Measurements from ENCODE around the gene POU2F1. TPM values are rescaled to one million over a fixed set of nuclear protein-coding genes. Genes with fewer than 3 reads are reported as not detected.

Gene POU2F1
- total and polyA plus RNA-seq, 2 donors (not counting 3 experiments of a cell fraction or from before 2014, with no cell fraction given): 6.0 to 12.9 TPM

DNA sequence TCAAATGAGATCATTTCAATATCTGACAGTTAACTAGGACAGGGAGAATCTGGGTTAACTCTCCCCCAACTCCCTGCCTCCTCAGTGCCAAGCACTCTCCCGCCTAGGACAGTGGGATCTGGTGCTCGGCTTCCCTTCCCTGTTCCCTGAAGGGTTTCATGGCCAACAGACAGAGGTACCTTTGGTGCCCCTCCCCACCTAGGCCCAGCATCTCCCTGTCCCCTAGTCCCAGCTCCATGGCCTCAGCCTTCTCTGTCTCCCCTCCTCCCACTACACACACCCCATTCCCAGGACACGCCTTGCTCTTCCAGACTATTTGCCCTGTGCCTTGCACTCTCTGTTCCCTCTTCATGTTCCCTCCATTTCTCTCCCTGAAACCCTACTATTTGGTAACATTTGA, 220.5 kb downstream of the POU2F1 start:
- BruUV-seq (replicated peaks): no TSS peak
- FAIRE-seq: no peak

More for the DNA sequence above, 220.5 kb downstream of the POU2F1 start:
- intact Hi-C loops (cut with micrococcal nuclease): loop anchor here (10.0 kb wide), 1 partner anchor 244 kb away; no protein-coding TSS in a partner anchor
- Histone ChIP-seq H3K36me3 (ENCODE audit: control insufficient read depth in 2 of 2, extremely low read depth in 1 of 2, insufficient read depth in 2 of 2, low read length in 2 of 2) (no peaks in the 10 kb centered on the region), H3K4me1 (ENCODE audit: control insufficient read depth, extremely low read depth, insufficient read depth, low read length) (no peaks in the 10 kb centered on the region), H4K20me1 (replicated peaks; ENCODE audit: control insufficient read depth, extremely low read depth, insufficient read depth, low read length) (no peaks in the 10 kb centered on the region), H2AFZ (ENCODE audit: low read depth, low read length) (no peak overlapping the region), H3K27me3 (ENCODE audit: control insufficient read depth in 2 of 2, insufficient read depth in 2 of 2, low read length in 2 of 2) (peaks cover 0 to 4% of the 10 kb centered on the region in 2 experiments), H3K4me3 (replicated peaks in 1 of 3; ENCODE audit: insufficient read depth in 1 of 3, low read depth in 1 of 3, low read length in 3 of 3) (no peak overlapping the region), H3K4me2 (ENCODE audit: insufficient read depth, low read length) (no peak overlapping the region), H3K79me2 (ENCODE audit: control insufficient read depth, insufficient read depth, low read length) (no peaks in the 10 kb centered on the region), H3K9me3 (replicated peaks; ENCODE audit: control insufficient read depth, insufficient read depth, low read length) (no peaks in the 10 kb centered on the region), H3K9ac (replicated peaks; ENCODE audit: extremely low read depth, insufficient read depth, low read length) (no peak overlapping the region), H3K27ac (ENCODE audit: insufficient read depth, low read depth, low read length) (no peak overlapping the region), H3K9me1 (replicated peaks; ENCODE audit: control insufficient read depth, extremely low read depth, insufficient read depth, low read length) (no peaks in the 10 kb centered on the region)
- no peak for TF ChIP-seq EZH2 (IDR thresholded peaks at IDR 0.05; ENCODE audit: borderline replicate concordance, low read depth, low read length, severe bottlenecking)
- no peak for TF ChIP-seq POLR2AphosphoS5 (IDR thresholded peaks at IDR 0.05; ENCODE audit: insufficient read depth, low read depth, low read length)
- no peak for TF ChIP-seq FOS (IDR thresholded peaks at IDR 0.05; ENCODE audit: borderline replicate concordance, insufficient read depth, low read length)
- TF ChIP-seq GATA2 (IDR thresholded peaks at IDR 0.05; ENCODE audit: insufficient read depth, insufficient read length, low read depth, low read length): no peak
- TF ChIP-seq MYC (IDR thresholded peaks at IDR 0.05; ENCODE audit: low read depth, low read length): no peak
- TF ChIP-seq POLR2A (IDR thresholded peaks at IDR 0.05; ENCODE audit: low read depth, low read length): no peak
- no peak for TF ChIP-seq JUN (IDR thresholded peaks at IDR 0.05; ENCODE audit: borderline replicate concordance, insufficient read depth, insufficient read length, low read depth)
- no peak for TF ChIP-seq CTCF (IDR thresholded peaks at IDR 0.05; ENCODE audit: extremely low read depth in 1 of 2, insufficient read depth in 1 of 2, low read depth in 1 of 2, low read length in 2 of 2)
- no peak for TF ChIP-seq MAX (IDR thresholded peaks at IDR 0.05; ENCODE audit: insufficient read depth, insufficient read length)
- dilution Hi-C loops (cut with MboI; ENCODE audit: extremely low pct_ligation_motif_present, low sequenced_read_pairs): no loop called here
- ChIA-PET CTCF (interaction anchor here (0.8 to 7.5 kb wide), 12 partner anchors 9 to 531 kb away, joined by 3 to 162 read pairs (median 4); no protein-coding TSS in a partner anchor), POLR2A (no interaction called here)
- no peak for DNase-seq (ENCODE audit: low read depth, low spot score)
